GM06990 (cell line): Measurements from ENCODE around the gene CRADD.

Experiments used
- DNase-seq: peaks from one replicate; pipeline ENCODE4 v3.0.0-alpha.2; 2011; ENCODE audit not compliant: insufficient read length; ENCODE audit errors: extremely low read depth
- H3K27me3 ChIP-seq: replicated peaks from 2 replicates; pipeline ENCODE4 v1.6.0; 2011; ENCODE audit warnings: low read length; ENCODE audit not compliant: control insufficient read depth, insufficient read depth
- H3K36me3 ChIP-seq: 2 replicates; pipeline ENCODE4 v1.5.1; 2011; ENCODE audit warnings: low read length; ENCODE audit not compliant: control insufficient read depth, insufficient read depth
- H3K4me3 ChIP-seq: replicated peaks from 2 replicates; pipeline ENCODE4 v1.5.1; 2011; ENCODE audit warnings: low read depth, mild to moderate bottlenecking, control low read depth, low read length
- CTCF ChIP-seq: IDR thresholded peaks from 2 replicates; pipeline ENCODE4 v1.5.1; 2011; ENCODE audit warnings: low read length, control low read depth, mild to moderate bottlenecking, inconsistent platforms; ENCODE audit not compliant: insufficient read depth, poor library complexity, severe bottlenecking

Gene CRADD

GRCh38 chr12:93939641-93940325 lies 262.6 kb downstream of the CRADD start:
- Histone ChIP-seq H3K4me3 (no peak overlapping the region), H3K36me3 (no peaks in the 10 kb centered on the region)
- no peak for TF ChIP-seq CTCF

GRCh38 chr12:93943780-93944179 lies 266.6 kb downstream of the CRADD start:
- Histone ChIP-seq H3K36me3 (no peaks in the 10 kb centered on the region), H3K4me3 (no peak overlapping the region), H3K27me3 (no peaks in the 10 kb centered on the region; the same call in 1 of the 2 replicates)
- TF ChIP-seq CTCF = no peak
- DNase-seq = no peak

More at GRCh38 chr12:93939641-93940325, 262.6 kb downstream of the CRADD start:
- no peaks in the 10 kb centered on the region; the same call in 1 of the 2 replicates for H3K27me3 ChIP-seq
- no peak for DNase-seq

- no peaks in the 10 kb centered on the region; the same call in 1 of the 2 replicates for H3K27me3 ChIP-seq
Observed at GRCh38 chr12:93944201-93944600, 267.0 kb downstream of the CRADD start.

More at GRCh38 chr12:93944201-93944600, 267.0 kb downstream of the CRADD start:
- Histone ChIP-seq H3K36me3 (no peaks in the 10 kb centered on the region), H3K4me3 (no peak overlapping the region)
- TF ChIP-seq CTCF = no peak
- no peak for DNase-seq
